ENCODE results near the gene C5. TPM values are rescaled to one million over a fixed set of nuclear protein-coding genes. Genes with fewer than 3 reads are reported as not detected.
A peak's percentile ranks its signal among the peaks of the same experiment; 100 is the strongest.
"Not testable (repeated sequence)": the region's sequence is repeated elsewhere in the genome, so short reads cannot be mapped to it uniquely, and the experiment has no call there.

C5 gene
- total RNA-seq, 1 donor: 3.9 TPM

DNA sequence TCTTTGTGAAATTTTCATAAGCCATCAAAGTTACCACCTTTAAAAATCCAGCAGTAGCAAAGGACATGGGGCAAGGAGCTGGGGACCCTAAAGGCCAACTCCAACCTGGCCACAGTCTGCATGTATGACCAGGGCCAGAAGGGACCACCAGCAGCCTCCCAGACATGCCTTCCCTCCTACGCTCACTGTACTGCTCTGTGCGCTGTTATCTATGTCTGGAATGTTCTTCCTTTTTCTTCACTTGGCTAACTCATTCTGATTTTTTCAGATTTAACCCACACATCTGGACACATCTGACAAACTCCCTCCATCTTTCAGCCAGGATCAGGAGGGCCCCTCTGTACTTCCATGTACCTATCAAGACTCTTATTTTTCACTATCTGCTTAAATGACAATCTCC, 75.9 kb downstream of the C5 start:
- no peak for DNase-seq (ENCODE audit: low read depth)
- no peak overlapping the region for H3K4me3 ChIP-seq (ENCODE audit: low read depth, low read length)
- TF ChIP-seq, protein P1, sequence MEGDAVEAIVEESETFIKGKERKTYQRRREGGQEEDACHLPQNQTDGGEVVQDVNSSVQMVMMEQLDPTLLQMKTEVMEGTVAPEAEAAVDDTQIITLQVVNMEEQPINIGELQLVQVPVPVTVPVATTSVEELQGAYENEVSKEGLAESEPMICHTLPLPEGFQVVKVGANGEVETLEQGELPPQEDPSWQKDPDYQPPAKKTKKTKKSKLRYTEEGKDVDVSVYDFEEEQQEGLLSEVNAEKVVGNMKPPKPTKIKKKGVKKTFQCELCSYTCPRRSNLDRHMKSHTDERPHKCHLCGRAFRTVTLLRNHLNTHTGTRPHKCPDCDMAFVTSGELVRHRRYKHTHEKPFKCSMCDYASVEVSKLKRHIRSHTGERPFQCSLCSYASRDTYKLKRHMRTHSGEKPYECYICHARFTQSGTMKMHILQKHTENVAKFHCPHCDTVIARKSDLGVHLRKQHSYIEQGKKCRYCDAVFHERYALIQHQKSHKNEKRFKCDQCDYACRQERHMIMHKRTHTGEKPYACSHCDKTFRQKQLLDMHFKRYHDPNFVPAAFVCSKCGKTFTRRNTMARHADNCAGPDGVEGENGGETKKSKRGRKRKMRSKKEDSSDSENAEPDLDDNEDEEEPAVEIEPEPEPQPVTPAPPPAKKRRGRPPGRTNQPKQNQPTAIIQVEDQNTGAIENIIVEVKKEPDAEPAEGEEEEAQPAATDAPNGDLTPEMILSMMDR (IDR thresholded peaks at IDR 0.05; ENCODE audit: insufficient read depth, low read depth, low read length): no peak

DNA sequence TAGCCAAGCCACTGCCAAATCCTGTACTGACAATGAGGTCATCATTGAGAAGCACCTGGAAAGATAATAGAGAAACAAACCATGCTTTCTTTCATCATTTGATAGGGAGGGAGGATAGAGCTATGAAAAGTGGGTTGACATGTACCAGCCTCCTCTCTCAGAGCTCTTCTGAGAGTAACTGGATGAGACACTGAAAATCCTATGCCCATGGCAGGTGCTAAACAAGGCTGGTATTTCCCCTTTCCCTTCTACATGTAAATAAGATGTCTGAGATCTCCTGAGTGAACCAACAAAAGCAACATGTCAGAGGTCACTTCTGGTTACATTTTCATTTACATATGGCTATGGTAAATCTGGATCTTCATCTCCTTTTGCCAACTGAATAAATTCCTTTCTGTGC, 78.1 kb downstream of the C5 start:
- TF ChIP-seq, protein P1 (IDR thresholded peaks at IDR 0.05; ENCODE audit: insufficient read depth, low read depth, low read length): no peak
- DNase-seq (ENCODE audit: low read depth): no peak
- H3K4me3 ChIP-seq (ENCODE audit: low read depth, low read length): no peak overlapping the region

DNA sequence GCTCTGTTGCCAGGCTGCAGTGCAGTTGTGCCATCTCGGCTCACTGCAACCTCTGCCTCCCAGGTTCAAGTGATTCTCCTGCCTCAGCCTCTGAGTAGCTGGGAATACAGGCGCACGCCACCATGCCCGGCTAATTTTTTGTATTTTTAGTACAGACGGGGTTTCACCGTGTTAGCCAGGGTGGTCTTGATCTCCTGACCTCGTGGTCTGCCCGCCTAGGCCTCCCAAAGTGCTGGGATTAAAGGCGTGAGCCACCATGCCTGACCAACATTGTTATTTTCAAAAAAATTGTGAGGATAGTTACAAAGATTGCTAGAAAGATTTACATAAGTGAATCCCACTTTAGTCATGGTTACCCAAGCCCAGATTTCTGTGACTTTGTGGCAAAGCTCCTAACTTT, 78.6 kb downstream of the C5 start:
- DNase-seq (ENCODE audit: low read depth); H3K4me3 ChIP-seq (ENCODE audit: low read depth, low read length): not testable (repeated sequence)

DNA sequence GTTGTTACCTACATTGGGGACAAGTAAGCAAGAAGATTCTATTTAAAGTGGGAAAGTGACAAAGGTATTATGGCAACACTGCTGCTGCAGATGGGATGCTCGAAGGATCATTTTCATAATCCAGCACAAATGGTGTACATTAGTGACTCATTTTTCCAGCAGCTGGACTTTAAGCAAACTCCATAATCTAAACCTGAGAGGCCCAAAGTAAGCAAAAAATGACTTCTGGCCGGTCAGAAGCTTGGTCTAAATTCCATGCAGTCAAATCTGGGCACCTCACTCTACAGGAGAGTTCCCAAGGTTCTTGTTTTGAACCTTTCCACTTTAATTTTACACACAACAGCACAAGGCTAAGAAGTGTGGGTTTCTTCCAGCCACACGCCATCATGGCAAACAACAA, 79.8 kb downstream of the C5 start:
- no peak overlapping the region for H3K4me3 ChIP-seq (ENCODE audit: low read depth, low read length)
- peak; percentile 20 for DNase-seq (ENCODE audit: low read depth)
- TF ChIP-seq, protein P1 (IDR thresholded peaks at IDR 0.05; ENCODE audit: insufficient read depth, low read depth, low read length): no peak

DNA sequence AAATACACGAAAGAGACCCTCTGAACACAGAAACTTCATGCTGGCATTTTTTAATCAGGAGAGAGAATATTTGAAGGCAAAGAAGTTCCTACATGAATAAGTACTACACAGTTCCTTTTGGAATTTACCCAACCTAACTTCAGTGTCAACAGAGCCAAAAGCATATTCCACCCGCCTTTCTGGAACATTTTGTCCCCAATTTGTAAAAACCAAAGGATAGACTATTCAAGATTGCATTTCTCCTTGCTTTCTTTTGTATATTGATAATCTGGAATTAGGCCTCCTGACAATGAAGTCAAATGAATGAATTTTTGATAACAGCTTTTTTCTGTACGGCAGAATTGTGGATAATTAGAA, 84.1 kb downstream of the C5 start:
- TF ChIP-seq, protein P1 (IDR thresholded peaks at IDR 0.05; ENCODE audit: insufficient read depth, low read depth, low read length): no peak
- DNase-seq (ENCODE audit: low read depth): no peak
- no peak overlapping the region for H3K4me3 ChIP-seq (ENCODE audit: low read depth, low read length)

DNA sequence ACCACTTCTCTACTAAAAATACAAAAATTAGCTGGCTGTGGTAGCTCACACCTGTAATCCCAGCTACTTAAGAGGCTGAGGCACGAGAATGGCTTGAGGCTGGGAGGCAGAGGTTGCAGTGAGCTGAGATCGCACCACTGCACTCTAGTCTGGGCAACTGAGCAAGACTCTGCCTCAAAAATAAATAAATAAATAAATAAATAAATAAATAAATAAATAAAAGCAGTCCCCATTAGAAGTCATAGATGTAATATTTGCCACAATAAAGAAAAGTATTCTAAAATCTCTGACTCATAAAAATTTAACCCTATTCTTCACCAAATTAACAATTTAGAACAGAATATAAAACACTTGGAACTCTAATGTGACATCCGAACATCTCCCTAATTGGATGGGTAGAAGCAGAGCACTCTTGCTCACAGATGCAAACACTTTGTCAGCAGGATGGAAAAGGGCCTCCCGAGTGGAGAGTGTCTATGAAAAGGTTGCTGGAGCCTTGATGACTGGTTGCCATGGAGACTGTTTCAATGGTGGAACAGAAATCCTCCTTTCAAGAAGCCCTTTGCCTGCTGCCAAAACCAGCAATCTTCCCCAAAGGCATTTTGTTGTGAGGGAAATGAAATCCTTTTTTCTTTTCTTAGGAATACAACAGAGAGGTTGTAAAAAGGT, 84.6 kb downstream of the C5 start:
- no peak overlapping the region for H3K4me3 ChIP-seq (ENCODE audit: low read depth, low read length)
- TF ChIP-seq, protein P1 (IDR thresholded peaks at IDR 0.05; ENCODE audit: insufficient read depth, low read depth, low read length): no peak
- DNase-seq (ENCODE audit: low read depth): no peak

DNA sequence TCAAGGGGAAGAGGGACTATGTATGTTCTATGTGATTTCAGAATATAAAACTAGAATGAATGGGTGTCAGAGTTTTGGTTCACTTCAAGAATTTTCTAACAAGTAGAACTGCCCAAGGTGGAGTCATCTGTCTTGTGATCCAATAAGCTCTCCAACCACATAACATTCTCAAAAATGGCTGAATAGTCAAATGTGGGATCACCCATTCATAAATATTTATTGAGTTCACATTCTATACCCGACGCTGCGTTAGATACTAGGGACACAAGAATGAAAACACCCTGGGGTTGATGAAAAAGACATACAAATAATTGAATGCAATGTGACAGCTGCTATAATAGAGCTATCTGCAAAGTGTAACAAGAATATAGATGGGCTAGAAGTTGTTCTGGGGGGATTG, 88.1 kb downstream of the C5 start:
- DNase-seq (ENCODE audit: low read depth): no peak
- no peak overlapping the region for H3K4me3 ChIP-seq (ENCODE audit: low read depth, low read length)
- TF ChIP-seq, protein P1 (IDR thresholded peaks at IDR 0.05; ENCODE audit: insufficient read depth, low read depth, low read length): no peak
